HG03571 (cell line): Measurements from ENCODE around the gene PRR13.
A peak's percentile ranks its signal among the peaks of the same experiment; 100 is the strongest.
"Not testable (repeated sequence)": the region's sequence is repeated elsewhere in the genome, so short reads cannot be mapped to it uniquely, and the experiment has no call there.

Source experiments
- ATAC-seq: cut with Tn5 transposase; IDR thresholded peaks from one replicate; pipeline ENCODE4 v1.9.1; 2021; ENCODE audit not compliant: unreplicated experiment

The PRR13 gene, protein sequence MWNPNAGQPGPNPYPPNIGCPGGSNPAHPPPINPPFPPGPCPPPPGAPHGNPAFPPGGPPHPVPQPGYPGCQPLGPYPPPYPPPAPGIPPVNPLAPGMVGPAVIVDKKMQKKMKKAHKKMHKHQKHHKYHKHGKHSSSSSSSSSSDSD

DNA sequence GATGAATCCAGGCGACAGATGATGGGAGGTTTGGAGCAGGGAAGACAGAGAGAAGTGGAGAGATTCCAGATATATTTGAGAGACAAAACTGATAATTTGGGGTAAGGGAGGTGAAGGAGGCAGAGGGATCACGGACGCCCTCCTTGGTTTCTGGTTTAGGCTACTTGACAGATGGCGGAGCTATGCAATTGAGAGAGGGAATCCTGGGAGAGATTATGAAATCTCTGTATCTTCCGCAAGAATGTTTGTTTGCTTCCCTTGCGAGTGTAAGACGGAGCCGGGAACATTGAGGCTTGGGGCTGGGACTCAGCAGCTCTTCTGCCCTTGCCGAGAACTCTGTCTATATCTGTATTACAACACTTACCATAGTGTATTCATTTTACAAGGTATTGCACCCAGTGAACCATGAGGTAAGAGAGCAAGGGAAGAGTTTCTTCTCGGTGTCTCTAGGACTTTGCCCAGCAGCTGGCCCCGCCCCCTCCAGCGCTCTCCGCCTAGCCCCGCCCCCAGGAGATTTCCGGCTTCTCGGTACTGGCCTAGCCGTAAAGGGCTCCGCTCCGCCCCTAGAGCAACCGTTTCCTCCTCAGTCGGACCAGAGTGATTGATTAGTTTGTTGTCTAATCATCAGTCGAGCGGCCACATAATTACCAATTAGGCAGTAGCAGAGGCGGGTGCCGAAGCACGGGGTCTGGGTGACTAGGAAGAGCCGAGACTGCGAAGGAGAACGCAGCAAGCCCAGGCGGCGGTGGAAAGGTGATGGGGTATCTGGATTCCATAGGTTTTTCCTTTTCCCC, at the start of gene PRR13:
Gene PRR13, plus strand, starts transcription at position 695 of the 794 bp plus-strand sequence. CDS start 981 bp downstream, outside the sequence.
- ATAC-seq: peak; percentile 98

DNA sequence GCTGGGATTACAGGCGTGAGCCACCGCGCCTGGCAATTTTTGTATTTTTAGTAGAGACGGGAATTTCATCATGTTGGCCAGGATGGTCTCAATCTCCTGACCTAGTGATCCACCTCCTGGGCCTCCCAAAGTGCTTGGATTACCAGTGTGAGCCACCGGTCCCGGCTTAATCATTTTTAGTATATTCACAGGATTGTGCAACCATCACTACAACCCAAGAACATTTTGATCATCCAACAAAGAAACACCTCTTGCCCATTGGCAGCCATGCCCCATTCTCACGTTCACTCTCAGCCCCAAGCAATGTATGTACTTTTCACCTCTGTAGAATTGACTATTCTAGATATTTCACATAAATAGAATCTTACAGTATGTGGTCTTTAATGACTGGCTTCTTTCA, 41.6 kb upstream of the PRR13 start:
- no peak for ATAC-seq

DNA sequence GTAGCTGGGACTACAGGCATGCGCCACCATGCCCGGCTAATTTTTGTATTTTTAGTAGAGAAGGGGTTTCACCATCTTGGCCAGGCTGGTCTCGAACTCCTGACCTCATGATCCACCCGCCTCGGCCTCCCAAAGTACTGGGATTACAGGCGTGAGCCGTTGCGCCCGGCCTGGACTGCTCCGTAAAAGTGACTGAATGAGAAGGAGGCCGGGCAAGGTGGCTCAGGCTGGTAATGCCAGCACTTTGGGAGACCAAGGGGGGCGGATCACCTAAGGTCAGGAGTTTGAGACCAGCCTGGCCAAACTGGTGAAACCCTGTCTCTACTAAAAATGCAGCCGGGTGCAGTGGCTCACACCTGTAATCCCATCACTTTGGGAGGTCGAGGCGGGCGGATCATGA, 39.2 kb upstream of the PRR13 start:
- ATAC-seq: not testable (repeated sequence)

DNA sequence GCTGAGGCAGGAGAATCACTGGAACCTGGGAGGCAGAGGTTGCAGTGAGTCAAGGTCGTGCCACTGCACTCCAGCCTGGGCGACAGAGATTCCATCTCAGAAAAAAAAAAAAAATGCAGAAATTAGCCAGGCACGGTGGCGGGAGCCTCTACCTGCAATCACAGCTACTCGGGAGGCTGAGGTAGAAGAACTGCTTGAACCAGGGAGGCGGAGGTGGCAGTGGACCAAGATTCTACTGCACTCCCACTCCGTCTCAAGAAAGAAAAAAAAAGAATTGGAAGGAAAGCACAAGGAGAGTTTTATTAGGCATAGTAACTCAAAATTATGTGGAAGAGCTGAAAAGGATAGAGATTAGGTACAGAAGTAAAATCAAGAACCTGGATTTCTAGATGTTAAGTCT, 38.7 kb upstream of the PRR13 start:
- ATAC-seq: no peak

DNA sequence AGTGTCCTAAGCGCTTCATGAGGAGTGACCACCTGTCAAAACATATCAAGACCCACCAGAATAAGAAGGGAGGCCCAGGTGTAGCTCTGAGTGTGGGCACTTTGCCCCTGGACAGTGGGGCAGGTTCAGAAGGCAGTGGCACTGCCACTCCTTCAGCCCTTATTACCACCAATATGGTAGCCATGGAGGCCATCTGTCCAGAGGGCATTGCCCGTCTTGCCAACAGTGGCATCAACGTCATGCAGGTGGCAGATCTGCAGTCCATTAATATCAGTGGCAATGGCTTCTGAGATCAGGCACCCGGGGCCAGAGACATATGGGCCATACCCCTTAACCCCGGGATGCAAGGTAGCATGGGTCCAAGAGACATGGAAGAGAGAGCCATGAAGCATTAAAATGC, 30.6 kb upstream of the PRR13 start:
- ATAC-seq: no peak

DNA sequence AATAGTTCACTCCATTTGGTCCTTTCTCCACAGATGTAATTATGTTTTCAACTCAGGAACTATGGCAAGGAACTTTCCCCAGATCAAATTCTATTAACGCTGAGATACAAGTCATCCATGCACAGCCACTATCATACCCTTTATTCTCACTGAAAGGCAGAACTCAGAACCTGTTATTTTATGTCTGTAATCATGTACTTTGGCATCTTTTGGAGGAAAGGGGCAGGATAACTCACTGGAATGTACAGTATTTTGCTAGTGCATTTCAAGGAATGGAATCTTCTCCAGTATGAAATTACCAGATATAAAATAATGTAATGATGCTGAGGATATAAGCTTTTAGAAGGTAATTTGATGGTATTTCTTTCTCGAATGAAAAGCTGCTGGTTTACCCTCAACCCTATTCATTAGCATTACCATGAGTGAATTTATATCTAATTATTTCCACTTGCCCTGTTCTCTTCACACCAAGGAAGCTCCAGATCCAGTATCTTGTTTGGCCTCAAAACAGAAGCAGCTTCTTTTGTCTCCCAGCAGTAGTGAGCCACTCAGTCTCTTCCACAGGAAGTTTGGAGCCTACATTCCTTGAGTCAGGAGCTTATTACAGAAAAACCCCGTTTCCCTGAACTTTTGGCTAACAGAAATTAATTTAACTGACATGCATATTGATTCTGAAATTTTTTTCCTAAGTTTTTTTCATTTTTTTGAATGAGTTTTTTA, 27.9 kb upstream of the PRR13 start:
- ATAC-seq: no peak

DNA sequence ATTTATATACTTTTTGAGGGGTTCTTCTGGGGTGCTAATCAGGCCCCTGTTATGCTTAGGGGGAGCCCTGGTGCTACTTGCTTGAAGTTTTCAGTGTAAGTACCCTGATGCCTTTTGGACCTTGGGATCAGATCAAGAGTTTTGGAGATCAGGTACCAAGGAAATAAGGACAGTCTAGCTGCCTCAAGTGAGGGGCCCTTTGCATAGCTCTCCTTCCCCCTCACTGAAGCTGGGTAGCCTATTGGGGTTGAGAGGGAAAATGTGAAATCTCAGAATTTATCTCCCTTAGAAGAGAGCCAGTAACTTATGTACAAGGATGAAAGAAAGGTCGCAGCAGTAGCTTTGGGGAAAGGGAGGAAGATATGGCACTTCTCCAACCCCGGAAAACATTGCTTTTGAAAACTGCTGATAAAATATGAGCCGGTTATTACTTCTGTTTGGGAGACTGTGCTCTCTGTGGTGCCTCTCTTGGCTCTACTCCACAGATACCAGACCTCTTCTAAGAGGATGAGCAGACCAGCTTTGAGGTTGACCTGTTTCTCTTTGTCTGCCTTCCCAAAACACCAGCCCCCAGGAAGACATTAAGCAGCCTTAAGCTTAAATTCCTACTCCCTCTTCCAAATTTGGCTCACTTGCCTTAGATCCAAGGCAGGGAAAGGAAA, 26.6 kb upstream of the PRR13 start:
- ATAC-seq: no peak

DNA sequence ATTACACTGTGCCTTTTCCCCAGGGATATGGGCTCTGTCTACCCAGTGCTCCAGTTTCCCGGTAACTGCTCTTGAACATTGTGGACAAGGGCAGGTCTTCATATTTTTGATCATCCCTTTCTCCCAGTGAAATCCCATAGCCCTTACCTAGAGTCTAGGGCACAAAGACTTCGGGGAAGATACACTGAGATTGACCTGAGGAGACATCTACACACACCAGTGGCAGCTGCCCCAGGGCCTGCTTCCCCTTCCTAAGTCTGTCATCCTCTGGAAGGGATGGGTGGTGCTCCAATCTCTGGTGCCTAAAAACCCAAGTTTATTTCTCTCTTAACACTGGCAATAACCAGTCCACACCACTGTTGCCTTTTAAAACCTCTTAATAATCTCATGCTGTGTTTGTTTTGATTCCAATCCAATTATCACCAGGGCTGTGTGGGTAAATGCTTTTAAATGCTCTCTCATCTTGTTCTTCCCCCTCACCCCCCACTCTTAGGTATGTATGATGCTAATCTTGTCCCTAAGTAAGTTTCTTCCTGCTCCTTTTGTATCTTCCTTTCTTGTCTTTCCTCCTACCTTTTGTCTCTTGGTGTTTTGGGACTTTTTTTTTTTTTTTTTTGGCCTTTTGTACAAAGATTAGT, 25.7 kb upstream of the PRR13 start:
- ATAC-seq: not testable (repeated sequence)

DNA sequence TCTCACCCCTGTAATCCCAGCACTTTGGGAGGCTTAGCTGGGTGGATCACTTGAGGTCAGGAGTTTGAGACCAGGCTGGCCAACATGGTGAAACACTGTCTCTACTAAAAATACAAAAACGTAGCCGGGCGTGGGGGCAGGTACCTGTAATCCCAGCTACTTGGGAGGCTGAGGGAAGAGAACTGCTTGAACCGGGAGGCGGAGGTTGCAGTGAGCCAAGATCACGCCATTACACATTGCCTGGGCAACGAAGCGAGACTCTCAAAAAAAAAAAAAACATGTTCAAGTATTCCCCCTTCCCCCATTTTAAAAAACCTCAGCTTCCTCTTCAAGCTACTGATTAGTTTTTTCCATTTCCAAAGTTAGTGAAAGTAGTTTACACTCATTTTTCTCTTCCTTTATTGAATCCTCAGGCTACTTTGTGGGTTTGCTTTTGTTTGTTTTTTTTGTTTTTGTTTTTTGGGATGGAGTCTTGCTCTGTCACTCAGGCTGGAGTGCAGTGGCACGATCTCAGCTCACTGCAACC, 24.2 kb upstream of the PRR13 start:
- not testable (repeated sequence) for ATAC-seq

DNA sequence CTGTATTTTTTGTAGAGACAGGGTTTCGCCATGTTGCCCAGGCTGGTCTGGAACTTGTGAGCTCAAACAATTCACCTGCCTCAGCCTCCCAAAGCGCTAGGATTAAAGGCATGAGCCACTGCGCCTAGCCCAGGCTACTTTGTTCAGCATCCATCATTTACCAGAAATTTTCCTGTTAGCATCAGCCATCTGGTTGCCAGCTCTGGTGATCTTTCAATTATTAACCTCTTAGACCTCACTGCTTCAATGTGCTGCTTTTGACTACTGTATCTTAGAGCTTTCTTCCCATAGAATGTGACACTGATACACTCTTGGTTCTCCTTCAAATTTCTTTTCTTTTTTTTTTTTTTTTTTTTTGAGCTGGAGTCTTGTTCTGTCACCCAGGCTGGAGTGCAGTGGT, 23.3 kb upstream of the PRR13 start:
- no peak for ATAC-seq

DNA sequence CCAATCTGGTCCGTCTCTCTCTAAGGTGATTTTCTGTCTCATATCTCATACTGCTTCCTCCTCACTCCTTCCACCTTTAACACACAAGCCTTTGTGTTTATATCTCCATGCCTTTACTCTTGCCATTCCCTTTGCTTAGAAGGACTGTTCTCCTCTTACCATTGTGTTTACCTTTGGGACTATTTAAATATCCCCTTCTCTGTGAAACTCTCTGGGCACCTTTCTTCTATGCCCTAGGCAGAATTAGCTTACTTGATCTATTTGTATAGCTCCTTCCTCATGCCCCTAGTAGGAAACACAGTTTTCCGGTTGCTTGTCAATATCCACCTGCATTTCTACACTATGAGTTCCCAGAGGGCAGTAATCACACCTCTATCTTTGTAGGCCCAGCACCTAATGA, 21.8 kb upstream of the PRR13 start:
- no peak for ATAC-seq

DNA sequence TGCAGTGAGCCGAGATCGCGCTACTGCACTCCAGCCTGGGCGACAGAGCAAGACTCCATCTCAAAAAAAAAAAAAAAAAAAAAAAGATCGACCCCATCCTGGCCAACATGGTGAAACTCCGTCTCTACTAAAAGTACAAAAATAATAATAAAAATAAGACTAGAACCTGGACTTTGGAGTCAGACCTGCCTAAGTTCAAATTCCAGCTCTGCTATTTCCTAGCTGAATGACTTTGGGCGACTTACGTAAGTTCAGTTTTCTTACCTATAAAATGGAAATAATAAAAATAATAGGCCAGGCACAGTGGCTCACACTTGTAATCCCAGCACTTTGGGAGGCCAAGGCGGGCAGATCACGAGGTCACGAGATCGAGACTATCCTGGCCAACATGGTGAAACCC, 19.3 kb upstream of the PRR13 start:
- ATAC-seq: not testable (repeated sequence)

DNA sequence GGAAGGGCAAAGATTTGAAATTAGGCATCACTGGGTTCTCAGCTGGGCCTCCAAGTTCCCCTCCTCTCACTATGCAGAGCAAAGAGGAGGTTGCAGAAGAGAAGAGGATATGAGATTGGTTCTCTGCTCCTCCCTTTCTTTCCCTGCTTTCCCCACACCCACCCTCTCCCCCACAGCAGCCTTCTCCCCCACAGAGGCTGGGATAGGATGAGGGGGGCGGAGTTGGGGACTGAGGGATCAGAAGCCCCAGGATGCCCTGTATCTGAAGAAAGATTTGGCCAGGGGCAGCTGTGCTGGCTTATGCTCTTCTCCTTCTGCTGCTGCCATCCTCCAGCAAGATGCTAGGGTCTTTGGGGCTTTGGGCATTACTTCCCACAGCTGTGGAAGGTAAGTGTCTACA, 17.9 kb upstream of the PRR13 start, which contains the start of gene AMHR2:
Gene AMHR2, plus strand, starts transcription at position 259 of the 400 bp plus-strand sequence. Its CDS starts 80 bp downstream, at position 339.
- ATAC-seq: no peak

DNA sequence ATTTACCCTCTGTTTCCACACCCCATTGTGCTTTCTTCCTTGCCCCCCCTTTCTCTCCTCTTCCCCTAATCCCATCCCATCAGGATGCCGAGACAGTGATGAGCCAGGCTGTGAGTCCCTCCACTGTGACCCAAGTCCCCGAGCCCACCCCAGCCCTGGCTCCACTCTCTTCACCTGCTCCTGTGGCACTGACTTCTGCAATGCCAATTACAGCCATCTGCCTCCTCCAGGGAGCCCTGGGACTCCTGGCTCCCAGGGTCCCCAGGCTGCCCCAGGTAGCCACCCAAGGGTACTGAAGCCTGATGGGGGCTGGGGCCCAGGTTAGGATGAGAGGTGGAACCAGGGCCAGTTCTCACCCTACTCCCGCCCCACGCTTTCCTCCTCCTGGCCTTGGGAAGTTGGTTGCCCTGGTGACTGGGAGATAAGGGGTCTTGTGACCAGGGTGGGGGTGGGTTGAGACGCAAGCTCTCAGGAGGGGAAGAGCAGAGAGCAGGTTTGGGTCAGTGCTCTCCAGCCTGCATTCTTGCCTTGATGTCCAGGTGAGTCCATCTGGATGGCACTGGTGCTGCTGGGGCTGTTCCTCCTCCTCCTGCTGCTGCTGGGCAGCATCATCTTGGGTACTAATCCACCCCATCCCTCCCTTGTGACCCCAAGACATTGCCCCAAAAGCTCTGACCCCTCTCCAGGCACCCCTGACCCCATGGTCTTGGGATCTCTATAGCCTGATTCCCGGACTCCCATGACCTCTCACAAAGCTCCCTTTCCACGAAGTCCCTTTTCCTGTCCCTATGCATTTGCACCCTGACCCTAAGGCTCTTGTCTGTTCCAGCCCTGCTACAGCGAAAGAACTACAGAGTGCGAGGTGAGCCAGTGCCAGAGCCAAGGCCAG, 16.7 kb upstream of the PRR13 start:
- ATAC-seq: no peak

DNA sequence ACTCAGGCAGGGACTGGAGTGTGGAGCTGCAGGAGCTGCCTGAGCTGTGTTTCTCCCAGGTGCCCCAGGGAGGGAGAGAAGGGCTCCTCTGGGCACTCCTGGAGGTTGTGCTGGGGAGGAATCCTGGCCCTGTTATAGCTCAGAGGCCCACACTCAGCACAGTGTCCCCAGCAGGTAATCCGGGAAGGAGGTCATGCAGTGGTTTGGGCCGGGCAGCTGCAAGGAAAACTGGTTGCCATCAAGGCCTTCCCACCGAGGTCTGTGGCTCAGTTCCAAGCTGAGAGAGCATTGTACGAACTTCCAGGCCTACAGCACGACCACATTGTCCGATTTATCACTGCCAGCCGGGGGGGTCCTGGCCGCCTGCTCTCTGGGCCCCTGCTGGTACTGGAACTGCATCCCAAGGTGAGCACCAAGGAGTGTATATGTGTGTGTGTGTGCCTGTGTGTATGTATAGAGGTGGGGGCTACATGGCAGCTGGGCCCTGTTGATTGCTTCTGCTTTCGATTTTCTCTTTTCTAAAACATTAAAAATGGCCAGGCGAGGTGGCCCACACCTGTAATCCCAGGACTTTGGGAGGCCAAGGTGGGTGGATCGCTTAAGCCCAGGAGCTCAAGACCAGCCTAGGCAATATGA, 15.9 kb upstream of the PRR13 start:
- no peak for ATAC-seq

DNA sequence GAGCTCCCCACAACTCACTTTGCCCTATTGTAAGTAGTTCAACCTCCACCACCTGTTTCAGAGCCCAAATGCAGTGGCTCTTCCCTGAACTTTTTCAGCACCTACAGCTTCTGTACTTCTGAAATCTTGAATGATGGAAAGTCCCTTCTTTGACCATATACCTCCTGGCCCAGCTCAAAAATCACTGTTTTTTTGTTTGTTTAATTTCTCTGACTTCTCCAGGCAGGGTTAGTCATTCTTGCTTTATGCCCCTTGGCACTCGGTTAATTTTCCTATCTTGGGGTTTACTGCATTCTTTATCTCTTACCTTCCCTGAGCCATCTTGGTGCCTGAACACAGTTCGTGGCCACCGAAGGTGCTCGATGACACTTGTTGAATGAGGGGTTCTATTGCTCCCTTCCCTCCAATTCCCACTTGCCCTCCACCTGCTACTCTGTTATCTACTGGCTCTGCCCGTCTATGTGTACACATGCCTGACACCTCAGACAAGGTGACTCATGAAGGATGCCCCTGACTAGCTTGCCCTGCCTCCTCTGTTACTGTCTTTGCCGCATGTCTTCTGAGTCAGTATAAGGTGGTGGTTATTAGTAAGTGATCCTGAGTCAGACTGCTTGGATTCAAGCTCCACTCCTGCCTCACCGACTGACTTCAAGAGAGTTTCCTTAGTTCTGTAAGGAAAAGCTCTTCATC, 13.5 kb upstream of the PRR13 start:
- no peak for ATAC-seq

DNA sequence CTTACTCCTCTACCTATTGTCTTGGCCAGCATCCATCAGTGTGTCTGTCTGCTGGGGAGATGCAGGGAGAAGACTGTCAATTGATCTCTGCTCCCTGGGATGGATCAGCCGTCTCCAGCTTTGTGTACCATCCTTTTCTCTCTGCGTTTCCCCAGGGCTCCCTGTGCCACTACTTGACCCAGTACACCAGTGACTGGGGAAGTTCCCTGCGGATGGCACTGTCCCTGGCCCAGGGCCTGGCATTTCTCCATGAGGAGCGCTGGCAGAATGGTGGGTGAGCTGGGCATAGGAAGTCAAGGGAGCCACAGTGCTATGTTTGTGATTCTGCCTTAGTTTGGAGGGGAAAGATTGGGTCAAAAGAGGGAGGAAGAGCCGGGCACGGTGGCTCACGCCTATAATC, 12.8 kb upstream of the PRR13 start:
- no peak for ATAC-seq

DNA sequence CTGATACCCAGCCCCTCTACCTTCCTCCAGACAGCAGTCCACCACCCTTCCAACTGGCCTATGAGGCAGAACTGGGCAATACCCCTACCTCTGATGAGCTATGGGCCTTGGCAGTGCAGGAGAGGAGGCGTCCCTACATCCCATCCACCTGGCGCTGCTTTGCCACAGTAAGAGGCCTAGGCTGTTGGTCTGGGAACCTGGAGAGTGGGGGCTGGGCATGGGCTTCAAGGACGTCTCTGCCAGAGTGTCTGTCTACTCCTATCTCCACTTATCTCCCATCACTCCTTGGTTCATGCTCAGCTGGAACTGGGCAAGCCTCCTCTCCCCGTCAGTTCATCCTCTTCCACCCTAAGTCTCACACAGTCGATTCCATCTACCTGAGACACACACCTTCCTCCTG, 11.4 kb upstream of the PRR13 start:
- no peak for ATAC-seq

DNA sequence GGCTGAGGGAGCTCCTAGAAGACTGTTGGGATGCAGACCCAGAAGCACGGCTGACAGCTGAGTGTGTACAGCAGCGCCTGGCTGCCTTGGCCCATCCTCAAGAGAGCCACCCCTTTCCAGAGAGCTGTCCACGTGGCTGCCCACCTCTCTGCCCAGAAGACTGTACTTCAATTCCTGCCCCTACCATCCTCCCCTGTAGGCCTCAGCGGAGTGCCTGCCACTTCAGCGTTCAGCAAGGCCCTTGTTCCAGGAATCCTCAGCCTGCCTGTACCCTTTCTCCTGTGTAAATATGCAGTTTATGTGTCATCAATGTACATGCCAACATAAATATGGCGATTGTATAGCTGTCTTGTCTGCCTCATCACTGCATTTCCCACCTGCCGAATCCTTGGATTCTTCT, 10.3 kb upstream of the PRR13 start:
- no peak for ATAC-seq
